Right atrium auricular region (tissue), 2 donors: Measurements from ENCODE around the gene LGALS3BP. TPM values are rescaled to one million over a fixed set of nuclear protein-coding genes. Genes with fewer than 3 reads are reported as not detected.
A peak's percentile ranks its signal among the peaks of the same experiment; 100 is the strongest.

Experiments
- DNase-seq: peaks from one replicate; pipeline ENCODE4 v3.0.0-alpha.2; 2019; ENCODE audit warnings: low spot score
- H3K27ac ChIP-seq, 2 donors: fragments of 200-600 bp; sonication (generic); 1 replicate in 1 of 2; 2 replicates in 1 of 2; pipeline ENCODE4 v1.5.1; 2016 to 2019
- H3K27me3 ChIP-seq, 2 donors: fragments of 200-600 bp; sonication (generic); one replicate each; pipeline versions ENCODE4 v1.5.1 to v1.6.0; 2017 to 2019
- H3K36me3 ChIP-seq: fragments of 200-600 bp; sonication (generic); one replicate; pipeline ENCODE4 v1.5.1; 2016
- H3K4me1 ChIP-seq, 2 donors: fragments of 200-600 bp; sonication (generic); one replicate each; pipeline versions ENCODE4 v1.5.1 to v1.6.0; 2017 to 2019
- H3K4me3 ChIP-seq, 2 donors: fragments of 200-600 bp; sonication (generic); 1 replicate in 1 of 2; 2 replicates in 1 of 2; pipeline ENCODE4 v1.5.1; 2017 to 2019; ENCODE audit warnings: mild to moderate bottlenecking in 1 of 2, moderate library complexity in 1 of 2
- H3K9me3 ChIP-seq, 2 donors: fragments of 200-600 bp; sonication (generic); one replicate each; pipeline ENCODE4 v1.5.1; 2019
- total RNA-seq, 2 donors: library from RNA; depleted of rRNA; stranded (reverse); fragments of >200 nt; gene quantifications; one replicate each; pipeline ENCODE4 v1.1.0, GENCODE V29; 2016
- TF ChIP-seq, protein P1 (sequence below), 2 donors: fragments of 200-600 bp; sonication (generic); IDR thresholded peaks; one replicate each; pipeline ENCODE4 v1.5.1; 2019; ENCODE audit warnings: antibody characterized with exemption in 2 of 2

LGALS3BP gene
- total RNA-seq, 2 donors from 2014 or later: 488 to 733 TPM

DNA sequence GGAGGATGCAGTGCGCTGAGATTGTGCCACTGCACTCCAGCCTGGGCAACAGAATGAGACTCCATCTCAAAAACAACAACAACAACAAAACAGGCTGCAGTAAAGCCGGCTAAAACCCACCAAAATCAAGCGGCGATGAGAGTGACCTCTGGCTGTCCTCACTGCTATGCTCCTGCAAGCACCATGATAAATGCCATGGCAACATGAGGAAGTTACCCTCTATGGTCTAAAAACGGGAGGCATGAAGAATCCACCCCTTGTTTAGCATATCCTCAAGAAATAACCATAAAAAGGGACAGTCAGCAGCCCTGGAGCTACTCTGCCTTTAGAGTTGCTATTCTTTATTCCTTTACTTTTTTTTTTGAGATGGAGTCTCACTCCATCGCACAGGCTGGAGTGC, 8.4 kb upstream of the LGALS3BP start:
- TF ChIP-seq, protein P1, sequence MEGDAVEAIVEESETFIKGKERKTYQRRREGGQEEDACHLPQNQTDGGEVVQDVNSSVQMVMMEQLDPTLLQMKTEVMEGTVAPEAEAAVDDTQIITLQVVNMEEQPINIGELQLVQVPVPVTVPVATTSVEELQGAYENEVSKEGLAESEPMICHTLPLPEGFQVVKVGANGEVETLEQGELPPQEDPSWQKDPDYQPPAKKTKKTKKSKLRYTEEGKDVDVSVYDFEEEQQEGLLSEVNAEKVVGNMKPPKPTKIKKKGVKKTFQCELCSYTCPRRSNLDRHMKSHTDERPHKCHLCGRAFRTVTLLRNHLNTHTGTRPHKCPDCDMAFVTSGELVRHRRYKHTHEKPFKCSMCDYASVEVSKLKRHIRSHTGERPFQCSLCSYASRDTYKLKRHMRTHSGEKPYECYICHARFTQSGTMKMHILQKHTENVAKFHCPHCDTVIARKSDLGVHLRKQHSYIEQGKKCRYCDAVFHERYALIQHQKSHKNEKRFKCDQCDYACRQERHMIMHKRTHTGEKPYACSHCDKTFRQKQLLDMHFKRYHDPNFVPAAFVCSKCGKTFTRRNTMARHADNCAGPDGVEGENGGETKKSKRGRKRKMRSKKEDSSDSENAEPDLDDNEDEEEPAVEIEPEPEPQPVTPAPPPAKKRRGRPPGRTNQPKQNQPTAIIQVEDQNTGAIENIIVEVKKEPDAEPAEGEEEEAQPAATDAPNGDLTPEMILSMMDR (IDR thresholded peaks at IDR 0.05): no peak
- Histone ChIP-seq H3K9me3 (no peaks in the 10 kb centered on the region), H3K27me3 (no peaks in the 10 kb centered on the region), H3K4me3 (no peak overlapping the region), H3K27ac (peak overlapping the region; percentile 79 to 80), H3K4me1 (peaks cover 0 to 28% of the 10 kb centered on the region in 2 donors), H3K36me3 (peaks cover 28% of the 10 kb centered on the region)
- DNase-seq: no peak

DNA sequence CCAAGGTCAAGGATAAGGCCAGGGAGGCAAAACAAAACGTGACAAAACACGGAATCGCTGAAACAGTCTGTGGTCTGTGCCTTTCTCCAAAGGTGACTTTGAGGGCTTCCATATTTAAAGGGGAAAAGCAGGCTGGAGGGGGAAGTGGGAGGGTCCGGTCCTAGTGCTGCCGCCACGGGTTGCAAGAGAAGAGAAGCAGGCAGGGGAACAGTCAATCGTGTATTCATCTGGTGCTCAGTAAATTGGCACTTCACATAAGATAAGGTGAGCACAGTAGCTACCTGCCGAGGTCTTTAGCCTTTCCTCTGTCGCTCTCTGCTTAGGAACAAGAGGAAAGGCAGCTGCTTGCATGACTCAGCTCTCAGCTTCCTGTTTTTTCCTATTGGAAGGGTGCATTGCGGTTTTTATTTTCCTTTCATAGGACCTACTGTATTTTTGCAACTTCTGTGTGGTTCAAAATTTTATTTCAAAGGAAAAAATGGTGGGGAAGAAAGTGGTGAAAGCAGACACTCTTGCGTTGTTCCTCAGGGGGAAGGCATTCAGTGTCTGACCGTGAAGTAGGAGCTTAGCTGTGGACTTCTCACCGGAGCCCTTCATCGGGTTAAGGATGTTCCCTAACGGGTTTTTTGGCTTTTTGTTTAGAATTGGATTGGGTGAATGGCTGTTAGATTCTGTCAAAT, 7.1 kb upstream of the LGALS3BP start:
- Histone ChIP-seq H3K4me3 (peak overlapping the region; percentile 29 to 49), H3K27me3 (no peaks in the 10 kb centered on the region), H3K9me3 (no peaks in the 10 kb centered on the region), H3K36me3 (peaks cover 16% of the 10 kb centered on the region), H3K27ac (peak overlapping the region; percentile 79 to 80), H3K4me1 (peaks cover 0 to 26% of the 10 kb centered on the region in 2 donors)
- no peak for DNase-seq
- TF ChIP-seq, protein P1 (IDR thresholded peaks at IDR 0.05): peak in 1 of 2 donors; percentile 10

DNA sequence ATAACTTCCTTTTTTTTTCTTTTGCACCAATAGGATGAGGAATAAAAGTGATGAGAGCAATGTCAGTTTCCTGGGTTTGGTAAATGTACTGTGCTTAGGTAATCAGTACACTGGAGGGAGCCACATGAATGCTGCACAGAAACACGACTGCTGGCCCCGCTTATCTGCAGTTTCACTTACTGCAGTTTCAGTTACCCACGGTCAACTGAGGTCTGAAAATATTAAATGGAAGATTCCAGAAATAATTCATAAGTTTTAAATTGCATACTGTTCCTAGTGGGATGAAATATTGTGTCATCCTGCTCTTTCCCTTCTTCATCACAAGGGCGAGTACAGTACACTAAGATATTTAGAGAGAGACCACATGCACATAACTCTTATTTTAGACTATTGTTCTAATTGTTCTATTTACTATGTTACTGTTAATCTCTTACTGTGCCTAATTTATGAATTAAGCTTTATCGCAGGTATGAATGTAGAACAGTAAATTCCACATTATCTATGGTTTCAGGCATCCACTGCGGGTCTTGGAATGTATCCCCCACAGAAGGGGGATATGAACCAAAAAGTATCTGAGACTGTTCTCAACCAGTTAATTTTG, 6.4 kb upstream of the LGALS3BP start:
- TF ChIP-seq, protein P1 (IDR thresholded peaks at IDR 0.05): peak in 1 of 2 donors; percentile 62
- Histone ChIP-seq H3K36me3 (peaks cover 9% of the 10 kb centered on the region), H3K4me1 (peaks cover 0 to 26% of the 10 kb centered on the region in 2 donors), H3K4me3 (peak overlapping the region; percentile 29 to 49), H3K27me3 (no peaks in the 10 kb centered on the region), H3K9me3 (no peaks in the 10 kb centered on the region), H3K27ac (peak overlapping the region; percentile 79 to 80)
- peak; percentile 74 for DNase-seq

DNA sequence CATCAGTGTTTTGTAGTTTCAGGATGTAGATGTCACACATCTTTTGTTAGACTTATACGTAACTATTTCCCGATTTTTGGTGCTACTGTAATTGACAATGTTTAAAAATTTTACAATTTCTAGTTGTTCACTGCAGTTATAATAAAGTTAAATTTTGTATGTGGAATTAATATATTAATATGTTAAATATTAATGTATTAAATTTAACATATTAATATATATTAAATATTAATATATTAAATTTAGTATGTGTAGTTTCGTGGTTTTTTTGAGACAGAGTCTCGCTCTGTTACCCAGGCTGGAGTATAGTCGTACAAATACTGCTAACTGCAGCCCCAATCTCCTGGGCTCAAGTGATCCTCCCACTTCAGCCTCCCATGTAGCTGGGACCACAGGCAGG, 5.7 kb upstream of the LGALS3BP start:
- Histone ChIP-seq H3K4me1 (peaks cover 0 to 29% of the 10 kb centered on the region in 2 donors), H3K4me3 (no peak overlapping the region), H3K9me3 (no peaks in the 10 kb centered on the region), H3K27ac (peak overlapping the region; percentile 79 to 80), H3K27me3 (no peaks in the 10 kb centered on the region), H3K36me3 (peaks cover 4% of the 10 kb centered on the region)
- TF ChIP-seq, protein P1 (IDR thresholded peaks at IDR 0.05): no peak
- DNase-seq: no peak

DNA sequence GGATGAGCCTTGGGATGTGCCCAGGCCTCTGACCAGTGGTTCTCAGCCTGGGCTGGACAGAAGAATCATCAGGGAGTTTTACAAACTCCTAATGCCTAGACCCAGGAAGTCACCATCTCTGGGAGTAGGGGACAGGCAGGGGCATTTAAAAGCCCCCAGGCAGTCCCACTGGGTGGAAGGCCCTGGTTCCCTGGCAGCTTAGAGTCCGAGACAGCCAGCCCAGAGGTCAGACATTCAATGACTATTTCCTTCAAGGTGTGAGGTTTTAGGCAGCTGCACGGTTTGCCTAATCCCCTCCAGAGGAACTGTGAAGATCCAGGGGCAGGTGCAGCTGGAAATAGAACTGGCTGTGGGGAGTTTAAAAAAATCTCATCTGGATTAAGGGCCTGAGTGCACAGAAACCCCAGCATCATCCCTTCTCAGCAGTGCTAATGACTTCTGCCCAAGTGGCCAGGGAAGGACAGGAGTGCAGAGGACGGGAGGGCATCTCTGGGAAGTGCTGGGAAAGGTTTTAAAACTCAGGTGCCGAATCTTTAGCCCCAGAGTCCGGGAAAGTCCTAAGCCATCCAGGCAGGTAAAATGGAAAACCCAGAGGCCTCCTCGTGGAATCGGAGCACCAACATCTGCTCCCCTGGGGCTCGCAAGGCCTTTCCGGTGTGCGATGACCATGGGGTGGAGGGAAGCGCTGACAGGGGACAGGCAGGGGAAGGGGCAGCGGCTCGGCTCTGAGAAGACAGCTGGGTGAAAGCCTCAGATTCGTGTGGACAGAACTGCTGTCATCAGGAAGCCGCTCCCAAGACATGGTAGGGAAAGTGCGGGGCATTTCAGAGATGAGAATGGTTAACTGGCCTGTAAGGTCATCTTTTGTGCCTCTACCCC, 1.5 kb upstream of the LGALS3BP start:
- no peak for DNase-seq
- Histone ChIP-seq H3K9me3 (no peaks in the 10 kb centered on the region), H3K27me3 (no peaks in the 10 kb centered on the region), H3K36me3 (no peaks in the 10 kb centered on the region), H3K4me1 (peaks cover 0 to 52% of the 10 kb centered on the region in 2 donors), H3K4me3 (no peak overlapping the region), H3K27ac (peak overlapping the region in 1 of 2 donors; percentile 78)
- TF ChIP-seq, protein P1 (IDR thresholded peaks at IDR 0.05): no peak
